ENCODE data around the gene DHRS3. TPM values are rescaled to one million over a fixed set of nuclear protein-coding genes. Genes with fewer than 3 reads are reported as not detected.

The DHRS3 gene
- total and polyA plus RNA-seq, 5 experiments from 2014 or later, result 17.7 to 91.0 (median 31.0) TPM

DNA sequence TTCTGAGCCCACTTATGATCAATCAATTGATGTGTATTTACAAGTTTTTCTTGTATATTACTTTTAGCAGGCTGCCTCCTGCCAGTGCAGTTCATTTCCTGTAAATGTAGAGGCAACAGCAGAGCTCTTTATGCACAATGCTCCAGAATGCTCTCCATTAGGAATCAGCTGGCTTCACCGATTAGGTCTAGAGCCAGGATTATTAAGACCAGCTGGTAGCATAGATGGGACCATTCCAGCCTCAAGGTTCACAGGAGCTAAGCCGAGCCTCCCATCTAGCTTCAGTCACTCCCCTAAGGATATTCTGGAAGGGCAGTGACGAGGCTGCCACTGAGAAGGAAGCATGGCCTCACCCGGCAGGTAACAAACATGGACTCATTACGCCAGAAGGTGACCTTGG is 36.8 kb downstream of the DHRS3 start:
- H3K27ac Mint-ChIP-seq, result peak overlapping the region in 1 of 10 donors; percentile 53
- POLR2A ChIA-PET, result no interaction called here
- H3K4me1 Mint-ChIP-seq, result peaks cover 0 to 12% (median 5%) of the 10 kb centered on the region in 4 donors
- H3K27me3 Mint-ChIP-seq, result no peaks in the 10 kb centered on the region
- ATAC-seq (no peak), DNase-seq (no peak)
- H3K36me3 Mint-ChIP-seq, result peaks cover 0 to 57% (median 12%) of the 10 kb centered on the region in 3 donors
- no peak overlapping the region for H3K4me3 Mint-ChIP-seq
- no peaks in the 10 kb centered on the region for H3K9me3 Mint-ChIP-seq

- no peak for ATAC-seq
- Mint-ChIP-seq H3K4me3 (no peak overlapping the region), H3K9me3 (no peaks in the 10 kb centered on the region), H3K27me3 (no peaks in the 10 kb centered on the region), H3K27ac (peak overlapping the region in 3 of 10 donors; percentile 4 to 76 (median 31)), H3K36me3 (peaks cover 0 to 59% (median 12%) of the 10 kb centered on the region in 3 donors), H3K4me1 (peaks cover 0 to 12% (median 5%) of the 10 kb centered on the region in 4 donors)
- POLR2A ChIA-PET, result no interaction called here
- no peak for DNase-seq
Observed at GRCh38 chr1:12580054-12580887, 37.7 kb downstream of the DHRS3 start.

DNA sequence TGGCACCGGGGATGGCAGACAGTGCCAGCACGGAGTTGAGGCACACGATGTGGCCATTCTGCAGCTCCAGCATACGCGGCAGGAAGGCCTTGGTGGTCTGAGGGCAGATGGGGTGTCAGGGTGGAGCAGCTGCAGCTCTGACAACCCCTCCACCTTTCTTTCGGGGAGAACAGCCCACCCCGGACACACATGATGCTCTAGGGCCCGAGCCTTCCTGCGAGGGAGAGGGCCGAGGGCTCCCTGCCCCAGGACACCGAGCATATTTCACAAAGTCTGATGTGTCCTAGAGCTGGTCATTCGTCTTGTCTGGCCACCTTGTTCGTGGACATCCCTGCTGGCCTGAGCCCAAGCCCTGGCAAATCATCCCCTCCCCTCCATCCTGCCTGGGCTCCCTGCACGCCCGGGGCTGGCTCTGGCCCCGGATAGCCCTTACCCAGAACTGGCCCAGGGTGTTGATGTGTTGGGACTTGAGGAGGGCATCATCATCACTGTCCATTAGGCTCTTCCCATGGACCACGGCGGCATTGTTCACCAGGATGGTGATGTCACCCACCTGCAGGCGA is 39.1 kb downstream of the DHRS3 start:
- POLR2A ChIA-PET, result no interaction called here
- DNase-seq, result no peak
- no peak overlapping the region for H3K4me3 Mint-ChIP-seq
- H3K36me3 Mint-ChIP-seq, result peaks cover 0 to 72% (median 12%) of the 10 kb centered on the region in 3 donors
- H3K9me3 Mint-ChIP-seq, result no peaks in the 10 kb centered on the region
- H3K27me3 Mint-ChIP-seq, result no peaks in the 10 kb centered on the region
- no peak for ATAC-seq
- H3K4me1 Mint-ChIP-seq, result peaks cover 0 to 12% (median 4%) of the 10 kb centered on the region in 4 donors
- H3K27ac Mint-ChIP-seq, result no peak overlapping the region

DNA sequence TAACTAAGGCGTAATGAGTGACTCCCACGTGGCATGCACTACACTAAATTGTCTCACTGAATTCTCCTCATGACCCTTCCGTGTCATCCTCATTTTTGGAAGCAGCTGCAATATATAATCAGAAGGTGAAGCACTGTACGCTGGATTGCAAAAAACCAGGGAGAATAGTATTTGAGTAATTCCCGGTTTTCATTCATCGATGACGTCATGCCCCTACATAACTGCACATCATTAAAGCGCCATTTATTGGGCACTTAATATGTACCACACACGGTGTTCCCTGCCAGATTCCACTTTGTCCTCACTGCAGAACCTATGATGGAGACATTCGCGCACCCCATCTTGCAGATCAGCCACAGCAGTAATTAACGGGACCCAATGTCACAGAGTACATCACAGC is 41.0 kb downstream of the DHRS3 start:
- no peak for DNase-seq
- Mint-ChIP-seq H3K27ac (peak overlapping the region in 1 of 10 donors; percentile 26), H3K4me3 (no peak overlapping the region), H3K9me3 (no peaks in the 10 kb centered on the region), H3K36me3 (peaks cover 0 to 81% (median 16%) of the 10 kb centered on the region in 3 donors), H3K27me3 (no peaks in the 10 kb centered on the region), H3K4me1 (peaks cover 0 to 5% (median 2%) of the 10 kb centered on the region in 4 donors)
- POLR2A ChIA-PET, result interaction anchor here (1.1 kb wide), 1 partner anchor 14 kb away, joined by 3 read pairs; no protein-coding TSS in a partner anchor
- no peak for ATAC-seq

GRCh38 chr1:12574757-12575139 is 43.3 kb downstream of the DHRS3 start:
- peaks cover 0 to 2% (median under 1%) of the 10 kb centered on the region in 4 donors for H3K4me1 Mint-ChIP-seq
- H3K9me3 Mint-ChIP-seq, result no peaks in the 10 kb centered on the region
- DNase-seq (no peak), ATAC-seq (no peak)
- H3K27me3 Mint-ChIP-seq, result no peaks in the 10 kb centered on the region
- POLR2A ChIA-PET, result no interaction called here
- H3K4me3 Mint-ChIP-seq, result no peak overlapping the region
- peak overlapping the region in 1 of 10 donors; percentile 7 for H3K27ac Mint-ChIP-seq
- H3K36me3 Mint-ChIP-seq, result peaks cover 0 to 80% (median 23%) of the 10 kb centered on the region in 3 donors

GRCh38 chr1:12573015-12573825 is 44.8 kb downstream of the DHRS3 start:
- ATAC-seq (no peak), DNase-seq (no peak)
- Mint-ChIP-seq H3K4me3 (no peak overlapping the region), H3K27ac (peak overlapping the region in 7 of 10 donors; percentile 10 to 83 (median 62)), H3K9me3 (no peaks in the 10 kb centered on the region), H3K27me3 (no peaks in the 10 kb centered on the region), H3K36me3 (peaks cover 0 to 74% (median 23%) of the 10 kb centered on the region in 3 donors), H3K4me1 (peaks cover 0 to 2% (median under 1%) of the 10 kb centered on the region in 4 donors)
- POLR2A ChIA-PET, result no interaction called here

- POLR2A ChIA-PET, result interaction anchor here (0.8 kb wide), 1 partner anchor 138 kb away, joined by 3 read pairs; no protein-coding TSS in a partner anchor
- H3K9me3 Mint-ChIP-seq, result no peaks in the 10 kb centered on the region
- no peak overlapping the region for H3K4me3 Mint-ChIP-seq
- ATAC-seq (no peak), DNase-seq (no peak)
- H3K4me1 Mint-ChIP-seq, result peaks cover 0 to 2% (median under 1%) of the 10 kb centered on the region in 4 donors
- H3K27me3 Mint-ChIP-seq, result no peaks in the 10 kb centered on the region
- H3K27ac Mint-ChIP-seq, result peak overlapping the region in 2 of 10 donors; percentile 24 to 67
- H3K36me3 Mint-ChIP-seq, result peaks cover 0 to 76% (median 26%) of the 10 kb centered on the region in 3 donors
Observed at GRCh38 chr1:12572522-12572921, 45.5 kb downstream of the DHRS3 start.

DNA sequence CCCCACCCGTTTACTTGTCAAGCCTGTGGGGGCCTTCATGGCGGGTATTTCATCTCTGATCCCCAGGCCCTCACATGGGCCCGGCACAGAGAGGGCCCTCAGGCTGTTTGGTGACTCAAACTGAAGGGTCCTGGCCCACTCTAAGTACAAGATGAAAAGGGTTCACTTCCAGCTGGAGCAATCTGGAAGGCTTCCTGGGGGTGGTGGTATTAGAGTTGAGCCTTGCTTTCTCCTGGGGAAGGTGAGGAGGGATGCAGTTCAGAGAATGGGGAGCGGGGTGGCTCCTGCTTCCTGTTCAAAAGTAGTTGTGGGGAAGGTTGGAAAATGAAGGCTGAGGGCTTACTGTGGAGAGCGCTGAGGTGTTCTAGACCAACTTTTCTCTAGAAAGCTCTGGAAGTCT is 47.7 kb downstream of the DHRS3 start:
- peak overlapping the region in 3 of 10 donors; percentile 15 to 88 (median 46) for H3K27ac Mint-ChIP-seq
- ATAC-seq (no peak), DNase-seq (no peak)
- POLR2A ChIA-PET, result no interaction called here
- H3K4me3 Mint-ChIP-seq, result no peak overlapping the region
- H3K27me3 Mint-ChIP-seq, result no peaks in the 10 kb centered on the region
- peaks cover 0 to 4% (median 2%) of the 10 kb centered on the region in 4 donors for H3K4me1 Mint-ChIP-seq
- peaks cover 5 to 76% (median 33%) of the 10 kb centered on the region in 3 donors for H3K36me3 Mint-ChIP-seq
- peaks cover 0 to 4% (median 0%) of the 10 kb centered on the region in 9 donors for H3K9me3 Mint-ChIP-seq

DNA sequence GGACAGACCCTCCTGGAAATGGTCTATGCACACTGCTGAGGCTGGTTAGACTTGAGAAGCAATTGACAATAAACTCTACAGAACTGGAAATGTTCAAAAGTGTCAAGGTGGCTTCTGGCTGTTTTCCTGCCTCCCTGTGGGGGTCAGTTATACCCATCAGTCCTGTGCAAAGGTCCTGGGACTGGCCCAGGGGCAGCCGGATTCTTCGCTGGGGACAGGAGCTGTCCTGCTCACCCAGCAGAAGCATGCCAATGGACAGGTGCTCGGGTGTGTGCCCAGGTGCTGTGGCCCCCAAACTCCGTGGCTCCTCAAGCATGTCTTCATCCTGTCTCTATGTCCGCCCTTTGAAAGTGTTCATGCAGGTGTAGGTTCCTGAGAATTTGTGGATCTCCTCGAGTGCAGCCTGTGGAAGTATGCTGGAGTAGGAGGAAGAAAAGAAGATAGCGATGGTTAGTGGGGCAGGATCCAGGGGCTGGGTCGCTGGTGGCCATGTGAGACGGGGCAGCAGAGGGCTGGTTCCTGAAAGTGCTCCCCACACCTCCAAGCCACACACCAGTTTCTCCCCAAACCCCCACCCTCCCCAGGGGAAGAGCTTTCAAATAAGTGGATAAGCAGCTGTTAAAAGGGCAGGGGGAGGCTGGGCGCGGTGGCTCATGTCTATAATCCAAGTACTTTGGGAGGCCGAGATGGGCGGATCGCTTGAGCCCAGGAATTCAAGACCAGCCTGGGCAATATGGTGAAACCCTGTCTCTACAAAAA is 49.8 kb downstream of the DHRS3 start:
- Mint-ChIP-seq H3K4me3 (no peak overlapping the region), H3K27ac (peak overlapping the region in 5 of 10 donors; percentile 20 to 84 (median 36)), H3K27me3 (no peaks in the 10 kb centered on the region), H3K9me3 (peaks cover 0 to 22% (median 7%) of the 10 kb centered on the region in 9 donors), H3K36me3 (peaks cover 13 to 59% (median 35%) of the 10 kb centered on the region in 3 donors), H3K4me1 (peaks cover 0 to 4% (median 2%) of the 10 kb centered on the region in 4 donors)
- DNase-seq (no peak), ATAC-seq (no peak)
- POLR2A ChIA-PET, result no interaction called here

DNA sequence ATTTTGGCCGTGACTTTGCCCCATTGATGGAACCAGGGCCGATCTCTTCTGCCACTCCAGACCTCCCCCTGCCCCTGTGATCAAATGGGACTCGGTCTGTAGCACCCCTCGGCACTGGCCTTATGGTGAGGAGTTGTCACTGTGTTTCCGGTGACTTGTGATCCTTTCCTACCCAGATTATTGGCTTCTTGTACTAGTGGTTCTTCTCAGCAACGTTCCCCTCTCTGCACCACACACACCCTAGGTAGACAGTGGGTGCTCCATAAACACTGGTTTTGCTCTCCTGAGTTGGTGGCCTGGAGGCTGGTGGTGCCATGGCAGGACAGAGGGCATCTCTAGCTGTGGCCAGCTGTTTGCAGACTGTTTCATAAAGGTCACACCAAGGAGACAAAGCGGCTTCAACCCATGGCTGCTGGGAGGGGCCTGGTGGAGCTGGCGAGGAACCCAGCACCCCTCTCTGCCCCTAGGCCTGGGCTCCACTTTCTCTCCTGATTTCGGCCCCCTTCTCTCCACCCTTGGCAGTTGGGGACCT is 50.7 kb downstream of the DHRS3 start:
- no peak overlapping the region for H3K4me3 Mint-ChIP-seq
- POLR2A ChIA-PET, result no interaction called here
- no peak for ATAC-seq
- H3K4me1 Mint-ChIP-seq, result peaks cover 0 to 4% (median 2%) of the 10 kb centered on the region in 4 donors
- H3K27me3 Mint-ChIP-seq, result no peaks in the 10 kb centered on the region
- DNase-seq, result no peak
- H3K27ac Mint-ChIP-seq, result peak overlapping the region in 7 of 10 donors; percentile 30 to 84 (median 57)
- H3K9me3 Mint-ChIP-seq, result peaks cover 0 to 30% (median 15%) of the 10 kb centered on the region in 9 donors
- H3K36me3 Mint-ChIP-seq, result peaks cover 21 to 52% (median 41%) of the 10 kb centered on the region in 3 donors

DNA sequence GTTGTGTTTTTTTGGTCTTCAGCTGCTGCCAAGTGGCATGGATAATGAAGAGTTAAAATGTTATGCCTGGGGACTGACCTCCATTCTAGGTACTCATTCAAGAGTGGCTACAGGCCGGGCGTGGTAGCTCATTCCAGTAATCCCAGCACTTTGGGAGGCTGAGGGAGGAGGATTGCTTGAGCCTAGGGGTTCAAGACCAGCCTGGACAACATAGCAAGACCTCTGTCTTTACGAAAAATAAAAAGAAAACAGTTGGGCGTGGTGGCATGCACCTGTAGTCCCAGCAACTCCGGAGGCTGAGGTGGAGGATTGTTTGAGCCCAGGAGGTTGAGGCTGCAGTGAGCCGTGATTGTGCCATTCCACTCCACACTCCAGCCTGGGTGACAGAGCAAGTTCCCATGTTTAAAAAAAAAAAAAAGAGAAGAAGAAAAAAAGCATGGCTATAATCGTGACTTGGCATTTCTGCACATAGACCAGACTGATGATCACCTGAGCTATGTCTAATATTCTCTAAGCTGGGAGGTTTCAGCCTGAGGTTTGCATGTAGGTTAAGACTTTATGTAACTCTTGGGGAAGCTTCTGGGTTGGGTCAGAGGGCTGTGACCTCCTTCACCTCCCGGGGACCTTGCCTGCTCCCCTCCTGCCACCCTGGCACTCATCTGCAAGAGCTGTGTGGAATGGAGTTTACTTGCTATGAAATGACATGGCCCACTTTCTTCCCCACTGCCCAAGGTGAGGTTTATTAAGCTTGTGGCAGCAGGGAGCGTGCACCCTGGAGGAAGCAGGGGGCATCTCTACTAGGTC is 51.3 kb downstream of the DHRS3 start:
- POLR2A ChIA-PET, result no interaction called here
- peaks cover 0 to 4% (median 2%) of the 10 kb centered on the region in 4 donors for H3K4me1 Mint-ChIP-seq
- H3K27me3 Mint-ChIP-seq, result no peaks in the 10 kb centered on the region
- no peak overlapping the region for H3K4me3 Mint-ChIP-seq
- peak overlapping the region in 6 of 10 donors; percentile 29 to 84 (median 55) for H3K27ac Mint-ChIP-seq
- ATAC-seq, result no peak
- peaks cover 0 to 34% (median 16%) of the 10 kb centered on the region in 9 donors for H3K9me3 Mint-ChIP-seq
- H3K36me3 Mint-ChIP-seq, result peaks cover 22 to 46% (median 43%) of the 10 kb centered on the region in 3 donors
- no peak for DNase-seq

Measured in naive thymus-derived CD8-positive, alpha-beta T cell (primary cell).